Neural cell (in vitro differentiated cells): ENCODE data around the gene DDX41.

Source experiments
- EP300 ChIP-seq: fragments of 450-650 bp; conservative IDR thresholded peaks from 2 replicates; pipeline ENCODE4 v1.6.1; 2014; ENCODE audit warnings: antibody characterized with exemption, mild to moderate bottlenecking, moderate library complexity; ENCODE audit not compliant: poor library complexity, severe bottlenecking
- EZH2 ChIP-seq: fragments of 200-600, 300-800 bp; shearing (Covaris generic), sonication (generic); IDR thresholded peaks from 2 replicates; pipeline ENCODE4 v1.6.1; 2014; ENCODE audit warnings: antibody characterized with exemption, low read length, borderline replicate concordance, mild to moderate bottlenecking; ENCODE audit not compliant: insufficient read depth, poor library complexity, severe bottlenecking
- POLR2AphosphoS5 ChIP-seq: IDR thresholded peaks from 2 replicates; pipeline ENCODE4 v1.6.1; 2012
- RAD21 ChIP-seq: fragments of 450-650 bp; conservative IDR thresholded peaks from 2 replicates; pipeline ENCODE4 v1.6.1; 2014; ENCODE audit warnings: antibody characterized with exemption, mild to moderate bottlenecking, moderate library complexity
- SMC3 ChIP-seq: fragments of 450-650 bp; conservative IDR thresholded peaks from 2 replicates; pipeline ENCODE4 v1.6.1; 2014; ENCODE audit warnings: antibody characterized with exemption, mild to moderate bottlenecking, moderate library complexity; ENCODE audit not compliant: poor library complexity
- TAF1 ChIP-seq: IDR thresholded peaks from 2 replicates; pipeline ENCODE4 v1.6.1; 2012; ENCODE audit warnings: low read depth
- TF ChIP-seq, protein P1 (sequence below): fragments of 450-650 bp; IDR thresholded peaks from 2 replicates; pipeline ENCODE4 v1.5.1; 2014; ENCODE audit warnings: antibody characterized with exemption, mild to moderate bottlenecking, moderate library complexity; ENCODE audit not compliant: poor library complexity, severe bottlenecking
- TF ChIP-seq, protein P2 (sequence below): IDR thresholded peaks from 2 replicates; pipeline ENCODE4 v1.6.1; 2012; ENCODE audit warnings: borderline replicate concordance

DNA sequence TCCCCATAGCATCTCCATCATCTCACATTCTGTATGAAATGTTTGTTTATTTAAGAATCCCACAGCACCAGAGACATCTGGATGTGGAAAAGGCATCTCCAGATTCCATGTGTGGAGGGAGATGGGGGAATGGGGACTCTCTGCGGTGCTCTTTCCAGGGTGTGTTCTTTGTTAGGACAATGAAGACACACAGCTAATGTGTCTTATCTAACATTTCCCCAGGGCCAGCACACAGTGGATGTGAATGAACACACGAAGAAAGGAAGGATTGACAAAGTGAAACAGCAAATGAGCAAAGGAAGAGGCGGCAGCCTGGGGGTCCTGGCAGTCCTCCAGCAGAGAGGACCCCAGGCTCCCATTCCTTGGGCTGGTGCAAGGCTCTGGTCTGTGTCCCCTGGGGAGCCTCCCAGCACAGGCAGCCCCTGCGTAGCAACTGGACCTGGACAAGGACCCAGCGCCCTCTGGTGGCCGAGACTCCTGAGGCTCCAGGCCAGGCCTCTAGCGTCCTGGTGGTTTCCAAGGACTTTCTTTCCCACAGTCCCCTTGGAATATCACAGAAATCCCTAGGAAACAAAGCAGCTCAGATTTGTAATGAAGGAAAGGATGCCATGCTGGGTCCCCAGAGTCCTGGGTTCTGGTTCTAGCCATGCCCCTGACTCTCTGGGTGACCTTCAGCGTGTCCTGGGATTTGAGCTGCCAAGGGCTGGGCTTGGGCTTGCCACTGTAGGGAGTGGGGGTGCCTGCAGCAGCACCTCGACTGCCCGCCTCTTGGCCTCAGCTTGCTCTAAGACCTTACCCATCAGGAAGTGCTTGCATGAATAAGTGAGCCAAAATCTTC is 15.9 kb downstream of the DDX41 start:
- peak; percentile 96 for TF ChIP-seq SMC3
- TF ChIP-seq, protein P1, sequence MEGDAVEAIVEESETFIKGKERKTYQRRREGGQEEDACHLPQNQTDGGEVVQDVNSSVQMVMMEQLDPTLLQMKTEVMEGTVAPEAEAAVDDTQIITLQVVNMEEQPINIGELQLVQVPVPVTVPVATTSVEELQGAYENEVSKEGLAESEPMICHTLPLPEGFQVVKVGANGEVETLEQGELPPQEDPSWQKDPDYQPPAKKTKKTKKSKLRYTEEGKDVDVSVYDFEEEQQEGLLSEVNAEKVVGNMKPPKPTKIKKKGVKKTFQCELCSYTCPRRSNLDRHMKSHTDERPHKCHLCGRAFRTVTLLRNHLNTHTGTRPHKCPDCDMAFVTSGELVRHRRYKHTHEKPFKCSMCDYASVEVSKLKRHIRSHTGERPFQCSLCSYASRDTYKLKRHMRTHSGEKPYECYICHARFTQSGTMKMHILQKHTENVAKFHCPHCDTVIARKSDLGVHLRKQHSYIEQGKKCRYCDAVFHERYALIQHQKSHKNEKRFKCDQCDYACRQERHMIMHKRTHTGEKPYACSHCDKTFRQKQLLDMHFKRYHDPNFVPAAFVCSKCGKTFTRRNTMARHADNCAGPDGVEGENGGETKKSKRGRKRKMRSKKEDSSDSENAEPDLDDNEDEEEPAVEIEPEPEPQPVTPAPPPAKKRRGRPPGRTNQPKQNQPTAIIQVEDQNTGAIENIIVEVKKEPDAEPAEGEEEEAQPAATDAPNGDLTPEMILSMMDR, result peak; percentile 97
- peak; percentile 31 for TF ChIP-seq POLR2AphosphoS5
- no peak for TF ChIP-seq TAF1
- TF ChIP-seq RAD21, result peak; percentile 91
- no peak for TF ChIP-seq EZH2
- TF ChIP-seq, protein P2, sequence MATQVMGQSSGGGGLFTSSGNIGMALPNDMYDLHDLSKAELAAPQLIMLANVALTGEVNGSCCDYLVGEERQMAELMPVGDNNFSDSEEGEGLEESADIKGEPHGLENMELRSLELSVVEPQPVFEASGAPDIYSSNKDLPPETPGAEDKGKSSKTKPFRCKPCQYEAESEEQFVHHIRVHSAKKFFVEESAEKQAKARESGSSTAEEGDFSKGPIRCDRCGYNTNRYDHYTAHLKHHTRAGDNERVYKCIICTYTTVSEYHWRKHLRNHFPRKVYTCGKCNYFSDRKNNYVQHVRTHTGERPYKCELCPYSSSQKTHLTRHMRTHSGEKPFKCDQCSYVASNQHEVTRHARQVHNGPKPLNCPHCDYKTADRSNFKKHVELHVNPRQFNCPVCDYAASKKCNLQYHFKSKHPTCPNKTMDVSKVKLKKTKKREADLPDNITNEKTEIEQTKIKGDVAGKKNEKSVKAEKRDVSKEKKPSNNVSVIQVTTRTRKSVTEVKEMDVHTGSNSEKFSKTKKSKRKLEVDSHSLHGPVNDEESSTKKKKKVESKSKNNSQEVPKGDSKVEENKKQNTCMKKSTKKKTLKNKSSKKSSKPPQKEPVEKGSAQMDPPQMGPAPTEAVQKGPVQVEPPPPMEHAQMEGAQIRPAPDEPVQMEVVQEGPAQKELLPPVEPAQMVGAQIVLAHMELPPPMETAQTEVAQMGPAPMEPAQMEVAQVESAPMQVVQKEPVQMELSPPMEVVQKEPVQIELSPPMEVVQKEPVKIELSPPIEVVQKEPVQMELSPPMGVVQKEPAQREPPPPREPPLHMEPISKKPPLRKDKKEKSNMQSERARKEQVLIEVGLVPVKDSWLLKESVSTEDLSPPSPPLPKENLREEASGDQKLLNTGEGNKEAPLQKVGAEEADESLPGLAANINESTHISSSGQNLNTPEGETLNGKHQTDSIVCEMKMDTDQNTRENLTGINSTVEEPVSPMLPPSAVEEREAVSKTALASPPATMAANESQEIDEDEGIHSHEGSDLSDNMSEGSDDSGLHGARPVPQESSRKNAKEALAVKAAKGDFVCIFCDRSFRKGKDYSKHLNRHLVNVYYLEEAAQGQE, result no peak
- TF ChIP-seq EP300, result peak; percentile 30
